Keratinocyte (primary cell): Measurements from ENCODE around the gene SHCBP1. TPM values are rescaled to one million over a fixed set of nuclear protein-coding genes. Genes with fewer than 3 reads are reported as not detected.

ENCODE experiments used
- DNase-seq: peaks from one replicate; pipeline ENCODE4 v3.0.0-alpha.2; 2011; ENCODE audit warnings: low read depth, missing footprints, low spot score
- FAIRE-seq: peaks from 2 replicates; lab custom pipeline; 2011; peaks lifted over from hg19 to GRCh38; lab: Jason Lieb, UNC
- H2AFZ ChIP-seq: 2 replicates; pipeline ENCODE4 v1.6.0; 2012; ENCODE audit warnings: low read length, control low read depth, inconsistent platforms; ENCODE audit not compliant: control insufficient read depth
- H3K27ac ChIP-seq: 2 replicates; pipeline ENCODE4 v1.5.1; 2011; ENCODE audit warnings: low read length; ENCODE audit not compliant: control insufficient read depth, insufficient read depth
- H3K27me3 ChIP-seq: 3 replicates; pipeline ENCODE4 v1.6.0; 2011; ENCODE audit warnings: low read length; ENCODE audit not compliant: control insufficient read depth, insufficient read depth; ENCODE audit errors: extremely low read depth
- H3K36me3 ChIP-seq, 2 experiments: 2 replicates in 1 of 2; 3 replicates in 1 of 2; pipeline ENCODE4 v1.5.1; 2011; ENCODE audit warnings: low read length in 2 of 2, mild to moderate bottlenecking in 1 of 2; ENCODE audit not compliant: control insufficient read depth in 2 of 2, insufficient read depth in 2 of 2; ENCODE audit errors: extremely low read depth in 1 of 2
- H3K4me1 ChIP-seq: 3 replicates; pipeline ENCODE4 v1.5.1; 2011; ENCODE audit warnings: low read length; ENCODE audit not compliant: control insufficient read depth, insufficient read depth; ENCODE audit errors: extremely low read depth
- H3K4me2 ChIP-seq: 3 replicates; pipeline ENCODE4 v1.6.0; 2011; ENCODE audit warnings: low read depth, low read length; ENCODE audit not compliant: control insufficient read depth, insufficient read depth; ENCODE audit errors: extremely low read depth
- H3K4me3 ChIP-seq, 3 experiments: fragments of 200-600 bp in 1 of 3; sonication (generic) in 1 of 3; 2 replicates in 2 of 3; 3 replicates in 1 of 3; pipeline ENCODE4 v1.5.1; 2011 to 2016; ENCODE audit warnings: low read length in 3 of 3, mild to moderate bottlenecking in 3 of 3, control low read depth in 2 of 3, inconsistent platforms in 1 of 3, low read depth in 1 of 3, mixed read lengths in 1 of 3, mixed run types in 1 of 3, moderate library complexity in 1 of 3; ENCODE audit not compliant: control insufficient read depth in 2 of 3, insufficient read depth in 2 of 3; ENCODE audit errors: extremely low read depth in 1 of 3
- H3K79me2 ChIP-seq: 2 replicates; pipeline ENCODE4 v1.6.0; 2012; ENCODE audit warnings: low read length; ENCODE audit not compliant: control insufficient read depth, insufficient read depth
- H3K9ac ChIP-seq: 3 replicates; pipeline ENCODE4 v1.6.0; 2011; ENCODE audit warnings: low read length; ENCODE audit not compliant: control insufficient read depth, insufficient read depth; ENCODE audit errors: extremely low read depth
- H3K9me1 ChIP-seq: 3 replicates; pipeline ENCODE4 v1.6.0; 2011; ENCODE audit warnings: low read length; ENCODE audit not compliant: control insufficient read depth, insufficient read depth; ENCODE audit errors: extremely low read depth
- H3K9me3 ChIP-seq: 2 replicates; pipeline ENCODE4 v1.5.1; 2012; ENCODE audit warnings: low read depth, low read length; ENCODE audit not compliant: control insufficient read depth
- H4K20me1 ChIP-seq: 3 replicates; pipeline ENCODE4 v1.6.0; 2011; ENCODE audit warnings: low read length; ENCODE audit not compliant: control insufficient read depth, insufficient read depth; ENCODE audit errors: extremely low read depth
- EZH2 ChIP-seq: IDR thresholded peaks from one replicate; pipeline ENCODE4 v1.6.1; 2012; ENCODE audit warnings: inconsistent platforms, mild to moderate bottlenecking, low read length, moderate library complexity
- dilution Hi-C: fragments of 300-500 bp; cut with MboI; formaldehyde crosslinking; loops from one replicate; pipeline ENCODE4 v1.7.0; 2020; ENCODE audit warnings: low sequenced_read_pairs; ENCODE audit not compliant: extremely low pct_ligation_motif_present
- polyA plus RNA-seq, 5 experiments: library from polyadenylated mRNA; depleted of rRNA in 3 of 5; stranded (reverse) in 3 of 5; stranded (forward) in 1 of 5; unstranded in 1 of 5; fragments of >200 nt; gene quantifications; 1 replicate in 1 of 5; 2 replicates in 3 of 5; 3 replicates in 1 of 5; pipeline versions ENCODE4 v1.2.1 to v1.2.3, GENCODE V29; 2011 to 2012; ENCODE audit warnings: missing spikeins in 2 of 5, low read depth in 1 of 5, low replicate concordance in 1 of 5
- TF ChIP-seq, protein P1 (sequence below), 3 experiments: IDR thresholded peaks in 1 of 3; conservative IDR thresholded peaks in 1 of 3; optimal IDR thresholded peaks in 1 of 3; 2 replicates in 2 of 3; 3 replicates in 1 of 3; pipeline versions ENCODE3 to v1.5.1; 2011; ENCODE audit warnings: low read length in 3 of 3, mild to moderate bottlenecking in 3 of 3, moderate library complexity in 2 of 3, control low read depth in 1 of 3, inconsistent platforms in 1 of 3; ENCODE audit not compliant: insufficient read depth in 2 of 3; ENCODE audit errors: extremely low read depth in 1 of 3

Gene SHCBP1
- polyA plus RNA-seq, 1 donor (not counting 4 experiments of a cell fraction or from before 2014, with no cell fraction given), result 18.0 TPM

DNA sequence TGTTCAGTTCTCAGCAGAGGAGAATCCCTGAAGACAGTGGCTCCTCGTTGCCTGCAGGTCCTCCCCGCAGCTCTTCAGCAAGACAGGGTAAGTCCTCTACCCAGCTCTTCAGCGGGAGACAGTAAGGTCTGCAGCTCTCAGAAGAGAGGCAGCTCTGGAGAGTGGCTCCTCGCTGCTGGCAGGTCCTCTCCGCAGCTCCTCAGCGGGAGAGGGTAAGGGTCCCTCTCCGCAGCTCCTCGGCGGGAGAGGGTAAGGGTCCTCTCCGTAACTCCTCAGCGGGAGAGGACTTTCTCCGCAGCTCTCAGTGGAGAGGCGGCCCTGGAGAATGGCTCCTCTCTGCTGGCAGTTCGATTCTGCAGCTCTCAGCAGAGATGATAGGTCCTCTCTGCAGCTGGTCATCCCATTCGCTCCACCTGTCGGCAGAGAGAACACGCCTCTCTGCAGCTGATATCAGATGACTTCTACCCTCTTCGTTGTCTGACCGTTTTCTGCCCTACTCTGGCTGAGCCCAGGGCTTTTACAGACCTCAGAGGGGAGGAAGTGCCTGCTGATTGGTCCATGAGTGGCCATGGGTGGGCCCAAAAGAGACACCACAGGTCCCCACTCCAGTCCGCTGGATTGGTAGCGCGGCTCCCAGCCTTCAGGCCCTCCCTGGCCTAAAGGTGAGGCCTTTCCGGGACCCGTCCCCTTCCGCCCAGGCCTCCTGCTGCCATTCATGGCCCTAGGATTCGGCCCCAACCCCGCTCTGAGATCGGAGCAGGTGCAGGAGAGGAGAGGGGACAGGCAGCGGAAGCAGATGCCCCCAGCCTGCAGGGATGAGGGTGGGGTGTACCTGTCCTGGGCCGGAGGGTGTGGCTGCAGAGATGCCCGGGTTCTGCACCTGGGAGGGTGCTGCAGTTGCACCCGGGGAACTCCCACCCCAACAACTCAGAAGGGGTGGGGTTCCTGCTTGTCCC, 11.9 kb upstream of the SHCBP1 start:
- Histone ChIP-seq H4K20me1 (no peaks in the 10 kb centered on the region), H3K4me1 (peaks cover 4% of the 10 kb centered on the region)

GRCh38 chr16:46629331-46630219, 8.4 kb upstream of the SHCBP1 start:
- Histone ChIP-seq H3K79me2 (no peaks in the 10 kb centered on the region), H3K4me1 (peaks cover 4% of the 10 kb centered on the region), H3K36me3 (no peaks in the 10 kb centered on the region), H3K9me1 (no peaks in the 10 kb centered on the region), H3K27me3 (no peaks in the 10 kb centered on the region), H2AFZ (peak overlapping the region; percentile 76), H3K9ac (no peak overlapping the region), H3K9me3 (no peaks in the 10 kb centered on the region), H3K4me2 (peak overlapping the region; percentile 46), H3K4me3 (no peak overlapping the region), H3K27ac (no peak overlapping the region), H4K20me1 (no peaks in the 10 kb centered on the region)
- dilution Hi-C loops, result no loop called here
- DNase-seq (no peak), FAIRE-seq (no peak)
- no peak for TF ChIP-seq EZH2
- TF ChIP-seq, protein P1, sequence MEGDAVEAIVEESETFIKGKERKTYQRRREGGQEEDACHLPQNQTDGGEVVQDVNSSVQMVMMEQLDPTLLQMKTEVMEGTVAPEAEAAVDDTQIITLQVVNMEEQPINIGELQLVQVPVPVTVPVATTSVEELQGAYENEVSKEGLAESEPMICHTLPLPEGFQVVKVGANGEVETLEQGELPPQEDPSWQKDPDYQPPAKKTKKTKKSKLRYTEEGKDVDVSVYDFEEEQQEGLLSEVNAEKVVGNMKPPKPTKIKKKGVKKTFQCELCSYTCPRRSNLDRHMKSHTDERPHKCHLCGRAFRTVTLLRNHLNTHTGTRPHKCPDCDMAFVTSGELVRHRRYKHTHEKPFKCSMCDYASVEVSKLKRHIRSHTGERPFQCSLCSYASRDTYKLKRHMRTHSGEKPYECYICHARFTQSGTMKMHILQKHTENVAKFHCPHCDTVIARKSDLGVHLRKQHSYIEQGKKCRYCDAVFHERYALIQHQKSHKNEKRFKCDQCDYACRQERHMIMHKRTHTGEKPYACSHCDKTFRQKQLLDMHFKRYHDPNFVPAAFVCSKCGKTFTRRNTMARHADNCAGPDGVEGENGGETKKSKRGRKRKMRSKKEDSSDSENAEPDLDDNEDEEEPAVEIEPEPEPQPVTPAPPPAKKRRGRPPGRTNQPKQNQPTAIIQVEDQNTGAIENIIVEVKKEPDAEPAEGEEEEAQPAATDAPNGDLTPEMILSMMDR (optimal IDR thresholded peaks at IDR 0.05 in 1 of 3, IDR thresholded peaks at IDR 0.05 in 1 of 3, conservative IDR thresholded peaks at IDR 0.05 in 1 of 3; ENCODE audit: extremely low read depth in 1 of 3, insufficient read depth in 2 of 3, low read length in 3 of 3), result peak in 2 of 3 experiments; percentile 44 to 48

More for the DNA sequence above, 11.9 kb upstream of the SHCBP1 start:
- no peak overlapping the region for H3K4me3 ChIP-seq
- no peak overlapping the region for H3K27ac ChIP-seq
- no peaks in the 10 kb centered on the region for H3K36me3 ChIP-seq
- no peak overlapping the region for H3K9ac ChIP-seq
- TF ChIP-seq, protein P1 (optimal IDR thresholded peaks at IDR 0.05 in 1 of 3, IDR thresholded peaks at IDR 0.05 in 1 of 3, conservative IDR thresholded peaks at IDR 0.05 in 1 of 3; ENCODE audit: extremely low read depth in 1 of 3, insufficient read depth in 2 of 3, low read length in 3 of 3), result no peak
- TF ChIP-seq EZH2, result no peak
- H3K4me2 ChIP-seq, result no peak overlapping the region
- H3K79me2 ChIP-seq, result no peaks in the 10 kb centered on the region
- H3K27me3 ChIP-seq, result no peaks in the 10 kb centered on the region
- no peaks in the 10 kb centered on the region for H3K9me3 ChIP-seq
- H2AFZ ChIP-seq, result no peak overlapping the region
- DNase-seq (no peak), FAIRE-seq (no peak)
- no peaks in the 10 kb centered on the region for H3K9me1 ChIP-seq
- dilution Hi-C loops, result no loop called here
